WTC11 (cell line): ENCODE results near the gene GABBR2. TPM values are rescaled to one million over a fixed set of nuclear protein-coding genes. Genes with fewer than 3 reads are reported as not detected.

Experiments
- ATAC-seq: fragments of 200-7000 bp; cut with Tn5 transposase; 2 replicates; pipeline ENCODE4 v1.10.0; 2021; ENCODE audit warnings: mild to moderate bottlenecking, moderate library complexity
- CTCF ChIA-PET: fragments of 300-600 bp; sonication (Branson Sonifier 250); formaldehyde crosslinking; loops from one replicate; lab custom pipeline; 2021; ENCODE audit warnings: antibody characterized with exemption; lab: Charles Lee
- POLR2A ChIA-PET: fragments of 350-600 bp; sonication (Branson Sonifier 250); formaldehyde crosslinking; loops from one replicate; lab custom pipeline; 2021; ENCODE audit warnings: antibody characterized with exemption; lab: Charles Lee
- DNase-seq: peaks from one replicate; pipeline ENCODE4 v3.0.0; 2021; ENCODE audit warnings: low spot score
- H3K27ac Mint-ChIP-seq: 2 replicates; pipeline ENCODE4 v1.8.0; 2021; ENCODE audit warnings: mixed read lengths
- H3K27me3 Mint-ChIP-seq: 2 replicates; pipeline ENCODE4 v1.8.0; 2021; ENCODE audit warnings: low read depth, mild to moderate bottlenecking, moderate library complexity, mixed read lengths
- H3K36me3 Mint-ChIP-seq: 2 replicates; pipeline ENCODE4 v1.8.0; 2021; ENCODE audit warnings: mixed read lengths
- H3K4me1 Mint-ChIP-seq: 2 replicates; pipeline ENCODE4 v1.8.0; 2022; ENCODE audit warnings: mixed read lengths
- H3K4me3 Mint-ChIP-seq: 2 replicates; pipeline ENCODE4 v1.8.0; 2021; ENCODE audit warnings: mild to moderate bottlenecking, moderate library complexity, mixed read lengths
- H3K9me3 Mint-ChIP-seq: 2 replicates; pipeline ENCODE4 v1.8.0; 2021; ENCODE audit warnings: mixed read lengths
- CBFB ChIP-seq: sonication (generic); formaldehyde crosslinking; IDR thresholded peaks from 2 replicates; pipeline ENCODE4 v1.8.1; 2022; ENCODE audit warnings: mild to moderate bottlenecking, low read depth, missing genetic modification reagents
- ELF4 ChIP-seq: sonication (generic); formaldehyde crosslinking; IDR thresholded peaks from 2 replicates; pipeline ENCODE4 v1.8.1; 2022; ENCODE audit warnings: low read depth, mild to moderate bottlenecking, moderate library complexity, missing genetic modification reagents
- EMX1 ChIP-seq: fragments of 250-450 bp; sonication (Bioruptor Pico); IDR thresholded peaks from 2 replicates; pipeline ENCODE4 v1.8.0; 2021; ENCODE audit warnings: mild to moderate bottlenecking
- ESRRA ChIP-seq: sonication (generic); formaldehyde crosslinking; IDR thresholded peaks from 2 replicates; pipeline ENCODE4 v1.8.1; 2022; ENCODE audit warnings: mild to moderate bottlenecking, missing genetic modification reagents, borderline replicate concordance
- FOXJ3 ChIP-seq: sonication (generic); formaldehyde crosslinking; IDR thresholded peaks from 2 replicates; pipeline ENCODE4 v1.9.0; 2021; ENCODE audit warnings: missing genetic modification reagents, mild to moderate bottlenecking, borderline replicate concordance
- GABPB1 ChIP-seq: sonication (generic); formaldehyde crosslinking; IDR thresholded peaks from 2 replicates; pipeline ENCODE4 v1.8.1; 2023; ENCODE audit warnings: mild to moderate bottlenecking, missing genetic modification reagents
- GTF2I ChIP-seq: fragments of 250-450 bp; sonication (Bioruptor Pico); conservative IDR thresholded peaks from 2 replicates; pipeline ENCODE4 v1.4.0; 2021; ENCODE audit warnings: mild to moderate bottlenecking
- KAT7 ChIP-seq: sonication (generic); formaldehyde crosslinking; IDR thresholded peaks from 2 replicates; pipeline ENCODE4 v1.8.1; 2023; ENCODE audit warnings: missing genetic modification reagents, mild to moderate bottlenecking, borderline replicate concordance
- NFE2L1 ChIP-seq: sonication (generic); formaldehyde crosslinking; IDR thresholded peaks from 2 replicates; pipeline ENCODE4 v1.8.1; 2023; ENCODE audit warnings: missing genetic modification reagents
- NFYB ChIP-seq: sonication (generic); formaldehyde crosslinking; conservative IDR thresholded peaks from 2 replicates; pipeline ENCODE4 v1.8.0; 2022; ENCODE audit warnings: low read depth, missing genetic modification reagents
- PRRX2 ChIP-seq: fragments of 250-450 bp; sonication (Bioruptor Pico); IDR thresholded peaks from 2 replicates; pipeline ENCODE4 v1.8.0; 2021; ENCODE audit warnings: mild to moderate bottlenecking
- RELA ChIP-seq: sonication (generic); formaldehyde crosslinking; IDR thresholded peaks from 2 replicates; pipeline ENCODE4 v1.8.1; 2022; ENCODE audit warnings: missing genetic modification reagents, mild to moderate bottlenecking, borderline replicate concordance
- SMAD3 ChIP-seq: sonication (generic); formaldehyde crosslinking; IDR thresholded peaks from 2 replicates; pipeline ENCODE4 v1.8.0; 2022; ENCODE audit warnings: missing genetic modification reagents, mild to moderate bottlenecking, borderline replicate concordance
- TCF7 ChIP-seq: sonication (generic); formaldehyde crosslinking; IDR thresholded peaks from 2 replicates; pipeline ENCODE4 v1.8.0; 2022; ENCODE audit warnings: mild to moderate bottlenecking, low read depth, missing genetic modification reagents, moderate library complexity
- ZNF219 ChIP-seq: sonication (generic); formaldehyde crosslinking; IDR thresholded peaks from 2 replicates; pipeline ENCODE4 v1.8.0; 2023; ENCODE audit warnings: missing genetic modification reagents, mild to moderate bottlenecking, borderline replicate concordance
- ZNF263 ChIP-seq: sonication (generic); formaldehyde crosslinking; IDR thresholded peaks from 2 replicates; pipeline ENCODE4 v1.8.1; 2022; ENCODE audit warnings: low read depth, mild to moderate bottlenecking, moderate library complexity, missing genetic modification reagents
- ZNF317 ChIP-seq: sonication (generic); formaldehyde crosslinking; IDR thresholded peaks from 2 replicates; pipeline ENCODE4 v1.8.1; 2023; ENCODE audit warnings: low read depth, mild to moderate bottlenecking, moderate library complexity, missing genetic modification reagents, borderline replicate concordance
- ZNF396 ChIP-seq: fragments of 250-450 bp; sonication (Bioruptor Pico); IDR thresholded peaks from 2 replicates; pipeline ENCODE4 v1.8.0; 2021; ENCODE audit warnings: mild to moderate bottlenecking, moderate library complexity, borderline replicate concordance
- ZNF423 ChIP-seq: fragments of 250-450 bp; sonication (Bioruptor Pico); IDR thresholded peaks from 2 replicates; pipeline ENCODE4 v2.1.2; 2022; ENCODE audit warnings: mild to moderate bottlenecking, moderate library complexity
- ZNF671 ChIP-seq: fragments of 250-450 bp; sonication (Bioruptor Pico); IDR thresholded peaks from 2 replicates; pipeline ENCODE4 v1.8.0; 2021; ENCODE audit warnings: mild to moderate bottlenecking
- total RNA-seq: library from RNA; stranded (reverse); gene quantifications from 3 replicates; pipeline ENCODE4 v1.2.3, GENCODE V29; 2021
- TF ChIP-seq, protein P1 (sequence below): fragments of 250-450 bp; sonication (Bioruptor Pico); IDR thresholded peaks from 2 replicates; pipeline ENCODE4 v1.9.0; 2021; ENCODE audit warnings: mild to moderate bottlenecking
- TF ChIP-seq, protein P2 (sequence below): fragments of 250-450 bp; sonication (Bioruptor Pico); IDR thresholded peaks from 2 replicates; pipeline ENCODE4 v1.8.0; 2021; ENCODE audit warnings: mild to moderate bottlenecking
- TF ChIP-seq, protein P3 (sequence below): sonication (generic); formaldehyde crosslinking; conservative IDR thresholded peaks from 2 replicates; pipeline ENCODE4 v1.8.1; 2023; ENCODE audit warnings: mild to moderate bottlenecking, low read depth, missing genetic modification reagents, moderate library complexity
- TF ChIP-seq, protein P4 (sequence below): sonication (generic); formaldehyde crosslinking; IDR thresholded peaks from 2 replicates; pipeline ENCODE4 v1.8.0; 2022; ENCODE audit warnings: mild to moderate bottlenecking, missing genetic modification reagents
- TF ChIP-seq, protein P5 (sequence below): sonication (generic); formaldehyde crosslinking; IDR thresholded peaks from 2 replicates; pipeline ENCODE4 v1.8.0; 2022; ENCODE audit warnings: mild to moderate bottlenecking, missing genetic modification reagents
- TF ChIP-seq, protein P6 (sequence below): fragments of 250-450 bp; sonication (Bioruptor Pico); conservative IDR thresholded peaks from 2 replicates; pipeline ENCODE4 v1.9.0; 2021; ENCODE audit warnings: mild to moderate bottlenecking

GABBR2 gene
- total RNA-seq, 1 experiment from 2014 or later: 0.92 TPM

DNA sequence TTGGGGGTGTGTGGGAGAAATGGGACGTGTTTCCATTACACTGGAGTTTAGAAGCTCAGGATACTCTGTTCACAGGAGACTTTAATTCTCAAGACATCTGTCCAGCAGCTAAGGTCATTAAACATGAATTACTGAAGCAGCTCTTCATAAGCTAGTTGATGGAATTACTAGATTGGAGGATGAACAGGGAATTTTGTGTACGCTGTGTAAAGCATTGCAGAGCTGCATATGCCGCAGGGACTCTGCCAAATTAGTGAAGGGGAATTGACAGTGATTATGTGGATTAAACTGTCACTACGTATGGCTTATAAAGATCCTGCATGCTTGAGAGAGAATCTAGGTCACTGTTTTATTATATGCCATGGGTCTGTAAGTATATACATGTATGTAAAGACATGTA is 275.8 kb downstream of the GABBR2 start (continued):
- TF ChIP-seq, protein P1, sequence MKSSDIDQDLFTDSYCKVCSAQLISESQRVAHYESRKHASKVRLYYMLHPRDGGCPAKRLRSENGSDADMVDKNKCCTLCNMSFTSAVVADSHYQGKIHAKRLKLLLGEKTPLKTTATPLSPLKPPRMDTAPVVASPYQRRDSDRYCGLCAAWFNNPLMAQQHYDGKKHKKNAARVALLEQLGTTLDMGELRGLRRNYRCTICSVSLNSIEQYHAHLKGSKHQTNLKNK: no peak
- no peak for TF ChIP-seq ESRRA (CRISPR knock-in tag)
- no peak for TF ChIP-seq TCF7 (CRISPR knock-in tag)
- no peak for TF ChIP-seq NFYB
- TF ChIP-seq PRRX2 (CRISPR knock-in tag): no peak
- TF ChIP-seq, protein P2, sequence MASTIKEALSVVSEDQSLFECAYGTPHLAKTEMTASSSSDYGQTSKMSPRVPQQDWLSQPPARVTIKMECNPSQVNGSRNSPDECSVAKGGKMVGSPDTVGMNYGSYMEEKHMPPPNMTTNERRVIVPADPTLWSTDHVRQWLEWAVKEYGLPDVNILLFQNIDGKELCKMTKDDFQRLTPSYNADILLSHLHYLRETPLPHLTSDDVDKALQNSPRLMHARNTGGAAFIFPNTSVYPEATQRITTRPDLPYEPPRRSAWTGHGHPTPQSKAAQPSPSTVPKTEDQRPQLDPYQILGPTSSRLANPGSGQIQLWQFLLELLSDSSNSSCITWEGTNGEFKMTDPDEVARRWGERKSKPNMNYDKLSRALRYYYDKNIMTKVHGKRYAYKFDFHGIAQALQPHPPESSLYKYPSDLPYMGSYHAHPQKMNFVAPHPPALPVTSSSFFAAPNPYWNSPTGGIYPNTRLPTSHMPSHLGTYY (CRISPR knock-in tag): no peak
- TF ChIP-seq EMX1 (CRISPR knock-in tag): no peak
- no peak for TF ChIP-seq GABPB1 (CRISPR knock-in tag)
- TF ChIP-seq, all 79 proteins: peak for 0

DNA sequence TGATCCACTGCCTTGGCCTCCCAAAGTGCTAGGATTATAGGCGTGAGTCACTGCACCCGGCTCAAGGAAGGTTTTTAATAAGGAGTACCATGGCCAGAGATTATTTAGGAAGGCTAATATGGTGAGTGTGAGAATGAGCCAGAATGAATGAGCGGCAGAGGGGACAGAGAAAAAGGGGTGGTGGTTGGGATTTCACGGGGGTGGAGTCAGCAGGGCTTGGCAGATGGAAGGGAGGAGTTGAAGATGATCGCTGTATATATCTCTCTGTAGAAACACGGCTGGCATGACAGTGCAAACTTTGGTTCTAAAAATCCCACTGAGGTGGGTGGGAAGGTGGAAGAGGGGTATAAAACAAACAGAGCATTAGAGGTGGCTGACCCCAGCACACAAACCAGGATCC is 276.6 kb downstream of the GABBR2 start:
- CTCF ChIA-PET: interaction anchor here (1.0 kb wide), 1 partner anchor 116 kb away, joined by 3 read pairs; no protein-coding TSS in a partner anchor

DNA sequence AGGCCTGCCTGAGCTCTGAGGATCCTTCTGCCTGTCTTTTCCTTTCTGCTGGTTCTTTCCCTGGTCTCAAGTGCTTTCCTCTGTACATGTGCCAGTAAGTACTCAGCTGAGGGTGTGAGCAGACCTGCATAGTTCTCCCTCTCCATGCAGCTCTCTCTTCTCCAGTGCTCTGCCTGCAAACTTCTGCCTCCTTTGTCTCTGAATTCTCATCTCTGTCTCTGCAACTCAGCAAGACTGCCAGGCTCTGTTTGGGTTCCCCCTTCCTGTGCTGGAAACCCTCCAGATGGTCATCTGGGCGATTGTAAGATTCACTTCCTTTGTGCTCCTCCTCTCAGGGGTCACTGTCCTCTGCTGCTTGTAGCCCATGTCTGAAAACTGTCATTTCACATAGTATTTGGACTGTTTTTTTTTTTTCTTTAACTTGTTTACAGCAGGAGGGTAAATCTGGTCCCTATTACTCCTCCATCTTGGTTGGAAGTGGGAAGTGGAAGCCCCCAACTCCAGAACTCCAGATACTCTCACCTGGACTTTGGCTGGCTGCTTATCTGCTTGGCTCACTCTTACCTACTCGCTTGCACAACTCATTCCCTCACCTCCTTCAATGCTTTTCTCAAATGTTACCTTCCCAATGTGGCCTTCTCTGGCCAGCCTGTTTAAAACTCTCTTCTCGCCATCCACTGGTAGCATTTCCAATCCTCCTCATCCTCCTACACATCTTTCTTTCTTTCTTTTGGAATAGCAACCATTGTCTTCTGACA is 278.0 kb downstream of the GABBR2 start:
- H3K36me3 Mint-ChIP-seq: no peaks in the 10 kb centered on the region
- CTCF ChIA-PET: interaction anchor here (0.8 kb wide), 1 partner anchor 51 kb away, joined by 3 read pairs; no protein-coding TSS in a partner anchor
- POLR2A ChIA-PET: no interaction called here
- ATAC-seq: no peak
- H3K4me3 Mint-ChIP-seq: no peak overlapping the region
- no peaks in the 10 kb centered on the region for H3K4me1 Mint-ChIP-seq
- H3K27ac Mint-ChIP-seq: no peak overlapping the region
- peaks cover 8% of the 10 kb centered on the region for H3K27me3 Mint-ChIP-seq
- DNase-seq: no peak
- peaks cover 28% of the 10 kb centered on the region for H3K9me3 Mint-ChIP-seq
- TF ChIP-seq GTF2I (no peak), KAT7 (no peak), ZNF263 (CRISPR knock-in tag) (no peak), TCF7 (CRISPR knock-in tag) (no peak), NFE2L1 (CRISPR knock-in tag) (no peak), FOXJ3 (CRISPR knock-in tag) (no peak), CBFB (no peak), SMAD3 (CRISPR knock-in tag) (no peak), ZNF317 (CRISPR knock-in tag) (no peak)
- TF ChIP-seq, protein P3, sequence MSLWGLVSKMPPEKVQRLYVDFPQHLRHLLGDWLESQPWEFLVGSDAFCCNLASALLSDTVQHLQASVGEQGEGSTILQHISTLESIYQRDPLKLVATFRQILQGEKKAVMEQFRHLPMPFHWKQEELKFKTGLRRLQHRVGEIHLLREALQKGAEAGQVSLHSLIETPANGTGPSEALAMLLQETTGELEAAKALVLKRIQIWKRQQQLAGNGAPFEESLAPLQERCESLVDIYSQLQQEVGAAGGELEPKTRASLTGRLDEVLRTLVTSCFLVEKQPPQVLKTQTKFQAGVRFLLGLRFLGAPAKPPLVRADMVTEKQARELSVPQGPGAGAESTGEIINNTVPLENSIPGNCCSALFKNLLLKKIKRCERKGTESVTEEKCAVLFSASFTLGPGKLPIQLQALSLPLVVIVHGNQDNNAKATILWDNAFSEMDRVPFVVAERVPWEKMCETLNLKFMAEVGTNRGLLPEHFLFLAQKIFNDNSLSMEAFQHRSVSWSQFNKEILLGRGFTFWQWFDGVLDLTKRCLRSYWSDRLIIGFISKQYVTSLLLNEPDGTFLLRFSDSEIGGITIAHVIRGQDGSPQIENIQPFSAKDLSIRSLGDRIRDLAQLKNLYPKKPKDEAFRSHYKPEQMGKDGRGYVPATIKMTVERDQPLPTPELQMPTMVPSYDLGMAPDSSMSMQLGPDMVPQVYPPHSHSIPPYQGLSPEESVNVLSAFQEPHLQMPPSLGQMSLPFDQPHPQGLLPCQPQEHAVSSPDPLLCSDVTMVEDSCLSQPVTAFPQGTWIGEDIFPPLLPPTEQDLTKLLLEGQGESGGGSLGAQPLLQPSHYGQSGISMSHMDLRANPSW: no peak
- TF ChIP-seq, protein P4, sequence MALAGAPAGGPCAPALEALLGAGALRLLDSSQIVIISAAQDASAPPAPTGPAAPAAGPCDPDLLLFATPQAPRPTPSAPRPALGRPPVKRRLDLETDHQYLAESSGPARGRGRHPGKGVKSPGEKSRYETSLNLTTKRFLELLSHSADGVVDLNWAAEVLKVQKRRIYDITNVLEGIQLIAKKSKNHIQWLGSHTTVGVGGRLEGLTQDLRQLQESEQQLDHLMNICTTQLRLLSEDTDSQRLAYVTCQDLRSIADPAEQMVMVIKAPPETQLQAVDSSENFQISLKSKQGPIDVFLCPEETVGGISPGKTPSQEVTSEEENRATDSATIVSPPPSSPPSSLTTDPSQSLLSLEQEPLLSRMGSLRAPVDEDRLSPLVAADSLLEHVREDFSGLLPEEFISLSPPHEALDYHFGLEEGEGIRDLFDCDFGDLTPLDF (CRISPR knock-in tag): no peak

More for the DNA sequence above, 276.6 kb downstream of the GABBR2 start:
- peaks cover 30% of the 10 kb centered on the region for H3K9me3 Mint-ChIP-seq
- H3K4me3 Mint-ChIP-seq: no peak overlapping the region
- no peaks in the 10 kb centered on the region for H3K4me1 Mint-ChIP-seq
- no peak for ATAC-seq
- H3K36me3 Mint-ChIP-seq: no peaks in the 10 kb centered on the region
- TF ChIP-seq ZNF219 (CRISPR knock-in tag) (no peak), CBFB (no peak), KAT7 (no peak), ZNF396 (CRISPR knock-in tag) (no peak), ZNF671 (CRISPR knock-in tag) (no peak), ELF4 (CRISPR knock-in tag) (no peak), ZNF423 (CRISPR knock-in tag) (no peak), NFYB (no peak), RELA (CRISPR knock-in tag) (no peak)
- TF ChIP-seq, protein P5, sequence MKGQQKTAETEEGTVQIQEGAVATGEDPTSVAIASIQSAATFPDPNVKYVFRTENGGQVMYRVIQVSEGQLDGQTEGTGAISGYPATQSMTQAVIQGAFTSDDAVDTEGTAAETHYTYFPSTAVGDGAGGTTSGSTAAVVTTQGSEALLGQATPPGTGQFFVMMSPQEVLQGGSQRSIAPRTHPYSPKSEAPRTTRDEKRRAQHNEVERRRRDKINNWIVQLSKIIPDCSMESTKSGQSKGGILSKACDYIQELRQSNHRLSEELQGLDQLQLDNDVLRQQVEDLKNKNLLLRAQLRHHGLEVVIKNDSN (CRISPR knock-in tag): no peak
- TF ChIP-seq, protein P6, sequence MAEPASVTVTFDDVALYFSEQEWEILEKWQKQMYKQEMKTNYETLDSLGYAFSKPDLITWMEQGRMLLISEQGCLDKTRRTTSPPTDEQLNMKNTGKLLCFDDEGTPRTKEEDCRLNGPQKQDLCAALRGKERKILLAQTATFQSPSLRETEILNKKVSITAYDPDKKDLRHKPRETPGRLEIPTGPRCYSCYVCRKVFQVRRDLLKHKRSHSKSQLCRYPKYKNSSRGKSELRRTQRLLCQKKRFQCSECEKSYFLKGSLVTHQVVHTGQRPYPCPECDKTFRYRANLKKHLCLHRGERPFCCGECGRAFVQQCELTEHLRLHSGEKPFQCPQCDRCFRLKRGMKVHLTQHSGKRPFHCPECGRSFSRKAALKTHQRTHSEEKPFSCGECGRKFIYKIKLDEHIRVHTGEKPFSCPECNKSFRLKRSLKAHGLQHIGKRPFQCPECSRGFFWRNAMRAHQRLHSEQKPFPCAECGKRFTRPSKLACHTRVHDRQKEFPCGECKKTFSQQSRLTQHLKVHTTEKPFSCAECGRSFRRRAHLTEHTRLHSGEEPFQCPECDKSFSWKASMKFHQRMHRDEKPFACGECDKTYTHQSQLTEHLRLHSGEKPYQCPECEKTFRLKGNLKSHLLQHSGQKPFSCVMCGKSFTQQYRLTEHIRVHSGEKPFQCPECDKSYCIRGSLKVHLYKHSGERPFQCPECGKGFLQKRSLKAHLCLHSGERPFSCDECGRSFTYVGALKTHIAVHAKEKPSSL: no peak
- TF ChIP-seq, all 79 proteins: peak for 0
- no peak for DNase-seq
- Mint-ChIP-seq H3K27ac (no peak overlapping the region), H3K27me3 (peaks cover 8% of the 10 kb centered on the region)
- POLR2A ChIA-PET: no interaction called here
